GM12872 (cell line): ENCODE data around the gene ZNF469.

Experiments
- TF ChIP-seq, protein P1 (sequence below): IDR thresholded peaks from 3 replicates; pipeline ENCODE4 v1.5.1; 2011; ENCODE audit warnings: low read depth, mild to moderate bottlenecking, low read length, moderate library complexity; ENCODE audit not compliant: insufficient read depth

The ZNF469 gene

GRCh38 chr16:88420496-88420895 lies 37.7 kb downstream of the ZNF469 start:
- TF ChIP-seq, protein P1, sequence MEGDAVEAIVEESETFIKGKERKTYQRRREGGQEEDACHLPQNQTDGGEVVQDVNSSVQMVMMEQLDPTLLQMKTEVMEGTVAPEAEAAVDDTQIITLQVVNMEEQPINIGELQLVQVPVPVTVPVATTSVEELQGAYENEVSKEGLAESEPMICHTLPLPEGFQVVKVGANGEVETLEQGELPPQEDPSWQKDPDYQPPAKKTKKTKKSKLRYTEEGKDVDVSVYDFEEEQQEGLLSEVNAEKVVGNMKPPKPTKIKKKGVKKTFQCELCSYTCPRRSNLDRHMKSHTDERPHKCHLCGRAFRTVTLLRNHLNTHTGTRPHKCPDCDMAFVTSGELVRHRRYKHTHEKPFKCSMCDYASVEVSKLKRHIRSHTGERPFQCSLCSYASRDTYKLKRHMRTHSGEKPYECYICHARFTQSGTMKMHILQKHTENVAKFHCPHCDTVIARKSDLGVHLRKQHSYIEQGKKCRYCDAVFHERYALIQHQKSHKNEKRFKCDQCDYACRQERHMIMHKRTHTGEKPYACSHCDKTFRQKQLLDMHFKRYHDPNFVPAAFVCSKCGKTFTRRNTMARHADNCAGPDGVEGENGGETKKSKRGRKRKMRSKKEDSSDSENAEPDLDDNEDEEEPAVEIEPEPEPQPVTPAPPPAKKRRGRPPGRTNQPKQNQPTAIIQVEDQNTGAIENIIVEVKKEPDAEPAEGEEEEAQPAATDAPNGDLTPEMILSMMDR: no peak

GRCh38 chr16:88421301-88421700 lies 38.5 kb downstream of the ZNF469 start:
- TF ChIP-seq, protein P1: no peak

- TF ChIP-seq, protein P1: no peak
Measured at GRCh38 chr16:88421871-88422433, 39.2 kb downstream of the ZNF469 start.

DNA sequence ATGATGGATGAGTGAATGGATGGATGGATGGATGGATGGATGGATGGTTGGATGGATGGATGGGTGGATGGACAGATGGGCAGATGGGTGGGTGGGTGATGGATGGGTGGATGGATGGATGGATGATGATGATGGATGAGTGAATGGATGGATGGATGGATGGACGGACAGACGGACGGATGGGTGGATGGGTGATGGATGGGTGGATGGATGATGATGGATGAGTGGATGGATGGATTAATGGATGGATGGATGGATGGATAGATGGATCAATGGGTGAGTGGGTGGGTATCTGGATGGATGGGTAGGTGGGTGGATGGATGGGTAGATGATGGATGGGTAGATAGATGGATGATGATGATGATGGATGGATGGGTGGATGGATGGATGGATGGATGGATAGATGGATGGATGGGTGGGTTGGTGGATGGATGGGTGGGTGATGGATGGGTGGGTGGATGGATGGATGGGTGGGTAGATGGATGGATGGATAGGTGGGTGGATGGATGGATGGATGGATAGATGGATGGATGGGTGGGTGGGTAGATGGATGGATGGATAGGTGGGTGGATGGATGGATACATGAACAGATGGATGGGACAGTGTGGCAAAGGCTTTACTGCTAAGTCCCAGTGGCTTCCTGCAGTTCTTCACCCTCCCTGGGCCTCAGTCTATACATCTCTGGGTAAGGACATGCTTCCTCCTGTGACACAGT lies 40.1 kb downstream of the ZNF469 start:
- TF ChIP-seq, protein P1: no peak

DNA sequence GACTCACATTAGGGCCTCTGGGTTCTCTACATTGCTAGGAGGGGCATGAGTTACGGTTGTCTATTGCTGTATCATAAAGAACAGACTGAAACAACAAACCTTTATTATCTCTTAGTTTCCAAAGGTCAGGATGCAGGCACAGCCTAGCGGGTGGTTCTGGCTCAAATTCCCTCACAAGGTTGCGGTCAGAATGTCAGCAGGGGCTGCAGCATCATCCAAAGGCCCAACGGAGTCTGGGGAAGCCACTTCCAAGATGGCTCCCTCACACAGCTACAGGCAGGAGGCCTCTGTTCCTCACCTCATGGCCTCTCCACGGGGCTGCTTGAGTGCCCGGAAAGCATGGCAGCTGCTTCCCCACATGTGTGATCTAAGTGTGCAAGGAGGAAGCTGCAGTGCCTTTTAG lies 40.7 kb downstream of the ZNF469 start:
- TF ChIP-seq, protein P1: no peak

DNA sequence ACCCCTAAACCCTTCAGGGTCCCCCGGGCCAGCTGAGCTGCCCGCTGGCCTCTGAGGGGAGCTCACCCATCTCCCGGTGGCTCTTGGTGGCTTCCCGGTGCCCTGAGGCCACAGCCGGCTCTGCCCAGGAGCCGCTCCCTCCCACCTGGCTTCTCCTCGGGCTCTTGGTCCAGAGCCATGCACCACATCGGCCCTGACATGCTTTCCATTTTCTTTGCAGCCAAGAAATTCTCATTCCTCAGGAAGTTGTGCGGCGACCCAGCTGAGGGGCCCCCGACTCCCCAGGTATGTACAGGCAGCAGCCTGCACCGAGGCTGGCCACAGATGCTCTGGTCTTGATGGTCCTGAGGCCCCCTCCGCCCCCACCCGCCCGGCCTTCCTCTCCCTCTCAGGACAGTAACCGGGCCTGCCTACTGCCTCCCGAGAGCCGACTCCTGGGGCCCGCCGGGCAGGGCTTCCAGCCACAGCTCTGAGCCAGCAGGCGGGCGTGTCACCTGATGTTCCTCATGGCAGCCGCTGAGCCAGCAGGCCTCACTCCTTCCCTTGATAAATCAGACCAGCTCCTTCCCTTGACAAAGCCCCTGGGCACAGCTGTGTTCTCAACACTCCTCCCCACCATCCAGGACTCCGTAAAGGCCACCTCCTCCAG lies 42.0 kb downstream of the ZNF469 start:
- TF ChIP-seq, protein P1: no peak

DNA sequence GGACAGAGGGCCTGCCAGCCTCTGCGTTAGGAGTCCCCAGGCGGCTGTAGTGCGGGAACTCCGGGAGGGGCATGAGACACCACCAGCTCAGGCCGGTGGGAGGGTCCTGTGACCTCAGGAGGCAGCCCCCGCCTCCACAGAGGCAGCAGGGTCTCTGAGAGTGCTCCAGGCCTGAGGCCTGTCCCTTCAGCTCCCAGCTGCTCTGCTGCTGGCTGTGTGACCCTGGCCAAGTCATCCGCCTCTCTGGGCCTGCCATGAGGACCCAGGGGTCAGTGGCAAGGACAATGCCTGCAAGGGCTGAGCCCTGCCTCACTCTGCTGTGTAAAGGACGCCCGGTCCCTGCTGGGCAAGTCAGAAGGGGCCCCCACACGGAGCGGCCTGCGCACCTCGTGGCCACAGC lies 43.3 kb downstream of the ZNF469 start:
- TF ChIP-seq, protein P1: no peak
